Astrocyte (in vitro differentiated cells and primary cell): ENCODE data around the gene SRMS.

Source experiments
- CTCF ChIP-seq: IDR thresholded peaks from 2 replicates; pipeline ENCODE4 v1.5.1; 2011; ENCODE audit warnings: low read depth, mild to moderate bottlenecking, inconsistent platforms, low read length, moderate library complexity; ENCODE audit not compliant: insufficient read depth
- EZH2 ChIP-seq: IDR thresholded peaks from 2 replicates; pipeline ENCODE4 v1.6.1; 2012; ENCODE audit warnings: mild to moderate bottlenecking, low read length, inconsistent platforms; ENCODE audit not compliant: insufficient read depth

- TF ChIP-seq CTCF: no peak
- TF ChIP-seq EZH2: no peak
Observed at GRCh38 chr20:63501818-63502670, 45.5 kb downstream of the SRMS start.
